Right cardiac atrium (tissue), 5 donors: ENCODE results near the gene FAM13C. TPM values are rescaled to one million over a fixed set of nuclear protein-coding genes. Genes with fewer than 3 reads are reported as not detected.
"Not testable (repeated sequence)": the region's sequence is repeated elsewhere in the genome, so short reads cannot be mapped to it uniquely, and the experiment has no call there.

Experiments used
- ATAC-seq, 2 donors: fragments of 200-7000 bp; cut with Tn5 transposase; one replicate each; pipeline versions ENCODE4 v1.8.0 to v1.9.1; 2020; ENCODE audit warnings: moderate library complexity in 2 of 2, mild to moderate bottlenecking in 1 of 2
- DNase-seq, 3 donors: peaks; one replicate each; pipeline ENCODE4 v3.0.0-alpha.2; 2020
- H3K27ac ChIP-seq: one replicate; pipeline ENCODE4 v1.5.1; 2013; ENCODE audit warnings: mild to moderate bottlenecking, low read length, control low read depth, moderate library complexity
- H3K27me3 ChIP-seq: one replicate; pipeline ENCODE4 v1.6.1; 2013; ENCODE audit not compliant: control insufficient read depth, insufficient read depth
- H3K4me1 ChIP-seq: one replicate; pipeline ENCODE4 v1.6.1; 2013; ENCODE audit warnings: low read length; ENCODE audit not compliant: control insufficient read depth, insufficient read depth
- H3K4me3 ChIP-seq: one replicate; pipeline ENCODE4 v1.5.1; 2013; ENCODE audit warnings: low read length, control low read depth
- H3K9me3 ChIP-seq: one replicate; pipeline ENCODE4 v1.6.1; 2013; ENCODE audit warnings: low read length; ENCODE audit not compliant: control insufficient read depth
- WGBS: extraction: QIAGEN DNeasy Blood & Tissue Kit; methylation state at CpG from one replicate; pipeline ENCODE4 v1.1.7; 2013; 5-methylcytosine and 5-hydroxymethylcytosine counted together
- intact Hi-C, 4 donors: fragments of 100-400 bp; cut with DNase I; formaldehyde crosslinking; loops; one replicate each; pipeline versions ENCODE4 v1.11.0 to v1.14.0; 2022 to 2023
- polyA plus RNA-seq: library from polyadenylated mRNA; stranded (reverse); fragments of 200-250 nt; gene quantifications from one replicate; pipeline ENCODE4 v1.2.3, GENCODE V29; 2013
- total RNA-seq, 4 donors: library from RNA; stranded (reverse); fragmentation: NEBNext Ultra II Directional; extraction: Animal tissue kit (Norgen Biotek cat#: 25700); gene quantifications; one replicate each; pipeline ENCODE4 v1.2.1, GENCODE V29; 2021
- donor health status: healthy with polysubstance abuse.
- donor health status: DM: no; HTN: yes; CAD: no.
- donor health status: DM: no; HTN: no; CAD: no.
- donor health status: DM: no; HTN: yes; CAD: no; lungs with severe emphysema.
- donor health status: DM: yes; HTN: yes; CAD: no.

Gene FAM13C
- total and polyA plus RNA-seq, 5 donors: 3.2 to 6.8 (median 5.3) TPM

GRCh38 chr10:59234816-59235429, 127.4 kb downstream of the FAM13C start:
- DNase-seq: no peak
- Histone ChIP-seq H3K27me3 (no peaks in the 10 kb centered on the region), H3K4me1 (no peaks in the 10 kb centered on the region), H3K9me3 (no peaks in the 10 kb centered on the region), H3K27ac (no peak overlapping the region), H3K4me3 (no peak overlapping the region)
- ATAC-seq: no peak
- intact Hi-C loops: loop anchor here in 3 of 4 donors (5.0 to 10.0 kb wide), 3 partner anchors 230 to 387 kb away; no protein-coding TSS in a partner anchor

GRCh38 chr10:59234194-59234593, 128.2 kb downstream of the FAM13C start:
- intact Hi-C loops: loop anchor here in 2 of 4 donors (10.0 kb wide), 2 partner anchors 231 to 341 kb away; no protein-coding TSS in a partner anchor
- Histone ChIP-seq H3K9me3 (no peaks in the 10 kb centered on the region), H3K27me3 (no peaks in the 10 kb centered on the region), H3K27ac (no peak overlapping the region), H3K4me3 (no peak overlapping the region), H3K4me1 (no peaks in the 10 kb centered on the region)
- DNase-seq (no peak), ATAC-seq (no peak)
- WGBS: 68% methylated on average over 3 of the region's 3 CpGs

- ATAC-seq: no peak
- WGBS: 90% methylated on average over 4 of the region's 4 CpGs
- H3K27ac ChIP-seq: no peak overlapping the region
- no peaks in the 10 kb centered on the region for H3K27me3 ChIP-seq
- H3K4me1 ChIP-seq: no peaks in the 10 kb centered on the region
- intact Hi-C loops: no loop called here
- DNase-seq: no peak
- no peaks in the 10 kb centered on the region for H3K9me3 ChIP-seq
- no peak overlapping the region for H3K4me3 ChIP-seq
These were observed 132.9 kb downstream of the FAM13C start for GRCh38 chr10:59229441-59229840.

- DNase-seq: no peak
- 94% methylated on average over 3 of the region's 3 CpGs for WGBS
These were observed 135.1 kb downstream of the FAM13C start for GRCh38 chr10:59227136-59227673.

GRCh38 chr10:59225211-59225610, 137.1 kb downstream of the FAM13C start:
- no peak overlapping the region for H3K27ac ChIP-seq
- H3K9me3 ChIP-seq: no peaks in the 10 kb centered on the region
- no peaks in the 10 kb centered on the region for H3K27me3 ChIP-seq
- intact Hi-C loops: no loop called here
- DNase-seq (no peak), ATAC-seq (no peak)
- no peaks in the 10 kb centered on the region for H3K4me1 ChIP-seq
- H3K4me3 ChIP-seq: no peak overlapping the region

More at GRCh38 chr10:59227136-59227673, 135.1 kb downstream of the FAM13C start:
- no peak overlapping the region for H3K27ac ChIP-seq
- no peak for ATAC-seq
- no peaks in the 10 kb centered on the region for H3K4me1 ChIP-seq
- intact Hi-C loops: no loop called here
- no peaks in the 10 kb centered on the region for H3K27me3 ChIP-seq
- H3K9me3 ChIP-seq: no peaks in the 10 kb centered on the region
- H3K4me3 ChIP-seq: no peak overlapping the region

GRCh38 chr10:59223597-59223996, 138.8 kb downstream of the FAM13C start:
- 94% methylated on average over 2 of the region's 2 CpGs for WGBS
- H3K27ac ChIP-seq, H3K4me1 ChIP-seq, intact Hi-C loops, H3K4me3 ChIP-seq, DNase-seq, H3K9me3 ChIP-seq, ATAC-seq, H3K27me3 ChIP-seq: not testable (repeated sequence)

- H3K4me3 ChIP-seq: no peak overlapping the region
- intact Hi-C loops: no loop called here
- DNase-seq: no peak
- no peaks in the 10 kb centered on the region for H3K4me1 ChIP-seq
- no peak for ATAC-seq
- no peaks in the 10 kb centered on the region for H3K9me3 ChIP-seq
- H3K27me3 ChIP-seq: no peaks in the 10 kb centered on the region
- no peak overlapping the region for H3K27ac ChIP-seq
These were observed 139.6 kb downstream of the FAM13C start for GRCh38 chr10:59222788-59223187.

- H3K27ac ChIP-seq: no peak overlapping the region
- H3K4me1 ChIP-seq: no peaks in the 10 kb centered on the region
- intact Hi-C loops: no loop called here
- no peaks in the 10 kb centered on the region for H3K9me3 ChIP-seq
- no peaks in the 10 kb centered on the region for H3K27me3 ChIP-seq
- no peak for DNase-seq
- ATAC-seq: no peak
- WGBS: 61% methylated on average over 4 of the region's 4 CpGs
- H3K4me3 ChIP-seq: no peak overlapping the region
These were observed 146.0 kb downstream of the FAM13C start for GRCh38 chr10:59216178-59216869.

GRCh38 chr10:59214160-59214559, 148.2 kb downstream of the FAM13C start:
- ATAC-seq (no peak), DNase-seq (no peak)
- H3K4me3 ChIP-seq: no peak overlapping the region
- no peaks in the 10 kb centered on the region for H3K9me3 ChIP-seq
- intact Hi-C loops: no loop called here
- H3K27ac ChIP-seq: no peak overlapping the region
- H3K4me1 ChIP-seq: no peaks in the 10 kb centered on the region
- no peaks in the 10 kb centered on the region for H3K27me3 ChIP-seq
- 92% methylated on average over 1 of the region's 1 CpG for WGBS

GRCh38 chr10:59212301-59212798, 150.0 kb downstream of the FAM13C start:
- WGBS: 89% methylated on average over 2 of the region's 2 CpGs

GRCh38 chr10:59206204-59206720, 156.1 kb downstream of the FAM13C start:
- no peak for ATAC-seq
- WGBS: 82% methylated on average over 5 of the region's 5 CpGs
- intact Hi-C loops: no loop called here

More at GRCh38 chr10:59212301-59212798, 150.0 kb downstream of the FAM13C start:
- Histone ChIP-seq H3K4me3 (no peak overlapping the region), H3K4me1 (no peaks in the 10 kb centered on the region), H3K27me3 (no peaks in the 10 kb centered on the region), H3K9me3 (no peaks in the 10 kb centered on the region), H3K27ac (no peak overlapping the region)
- intact Hi-C loops: no loop called here
- DNase-seq (no peak), ATAC-seq (no peak)

More at GRCh38 chr10:59206204-59206720, 156.1 kb downstream of the FAM13C start:
- Histone ChIP-seq H3K4me1 (no peaks in the 10 kb centered on the region), H3K4me3 (no peak overlapping the region), H3K9me3 (no peaks in the 10 kb centered on the region), H3K27ac (no peak overlapping the region), H3K27me3 (no peaks in the 10 kb centered on the region)
- DNase-seq: no peak
